Muscle of leg (tissue), 11 donors: ENCODE measurements around the gene TMEM45B. TPM values are rescaled to one million over a fixed set of nuclear protein-coding genes. Genes with fewer than 3 reads are reported as not detected.
"Not testable (repeated sequence)": the region's sequence is repeated elsewhere in the genome, so short reads cannot be mapped to it uniquely, and the experiment has no call there.

Experiments used
- DNase-seq: peaks from one replicate; pipeline ENCODE4 v3.0.0; 2013
- H3K27ac ChIP-seq: one replicate; pipeline ENCODE4 v1.5.1; 2013; ENCODE audit warnings: mild to moderate bottlenecking, low read length, control low read depth
- H3K27me3 ChIP-seq: one replicate; pipeline ENCODE4 v1.6.1; 2013; ENCODE audit warnings: low read length; ENCODE audit not compliant: control insufficient read depth, insufficient read depth
- H3K36me3 ChIP-seq: one replicate; pipeline ENCODE4 v1.6.1; 2013; ENCODE audit warnings: low read length; ENCODE audit not compliant: control insufficient read depth, insufficient read depth
- H3K4me1 ChIP-seq: one replicate; pipeline ENCODE4 v1.6.1; 2013; ENCODE audit warnings: low read length; ENCODE audit not compliant: control insufficient read depth, insufficient read depth
- H3K4me3 ChIP-seq: one replicate; pipeline ENCODE4 v1.5.1; 2013; ENCODE audit warnings: low read length, control low read depth
- H3K9me3 ChIP-seq: replicated peaks from 2 replicates; pipeline ENCODE4 v1.6.1; 2013; ENCODE audit warnings: low read depth, low read length; ENCODE audit not compliant: control insufficient read depth
- WGBS: methylation state at CpG from one replicate; pipeline ENCODE4 v1.1.5; 2013; ENCODE audit warnings: missing lambda C conversion rate; ENCODE audit not compliant: insufficient coverage; 5-methylcytosine and 5-hydroxymethylcytosine counted together
- polyA plus RNA-seq, 8 donors: library from polyadenylated mRNA; unstranded; fragments of 120-200 nt; gene quantifications; one replicate each; pipeline versions ENCODE4 v1.2.1 to v1.2.3, GENCODE V29; 2013; ENCODE audit warnings: inconsistent platforms in 1 of 8, low replicate concordance in 1 of 8; ENCODE audit not compliant: insufficient read length in 8 of 8, insufficient read depth in 1 of 8
- total RNA-seq: library from RNA; stranded (reverse); fragments of 120-200 nt; gene quantifications from one replicate; pipeline ENCODE4 v1.2.4, GENCODE V29; 2013

TMEM45B gene
- total and polyA plus RNA-seq, 9 donors = 0.04 to 9.5 (median 0.24) TPM

DNA sequence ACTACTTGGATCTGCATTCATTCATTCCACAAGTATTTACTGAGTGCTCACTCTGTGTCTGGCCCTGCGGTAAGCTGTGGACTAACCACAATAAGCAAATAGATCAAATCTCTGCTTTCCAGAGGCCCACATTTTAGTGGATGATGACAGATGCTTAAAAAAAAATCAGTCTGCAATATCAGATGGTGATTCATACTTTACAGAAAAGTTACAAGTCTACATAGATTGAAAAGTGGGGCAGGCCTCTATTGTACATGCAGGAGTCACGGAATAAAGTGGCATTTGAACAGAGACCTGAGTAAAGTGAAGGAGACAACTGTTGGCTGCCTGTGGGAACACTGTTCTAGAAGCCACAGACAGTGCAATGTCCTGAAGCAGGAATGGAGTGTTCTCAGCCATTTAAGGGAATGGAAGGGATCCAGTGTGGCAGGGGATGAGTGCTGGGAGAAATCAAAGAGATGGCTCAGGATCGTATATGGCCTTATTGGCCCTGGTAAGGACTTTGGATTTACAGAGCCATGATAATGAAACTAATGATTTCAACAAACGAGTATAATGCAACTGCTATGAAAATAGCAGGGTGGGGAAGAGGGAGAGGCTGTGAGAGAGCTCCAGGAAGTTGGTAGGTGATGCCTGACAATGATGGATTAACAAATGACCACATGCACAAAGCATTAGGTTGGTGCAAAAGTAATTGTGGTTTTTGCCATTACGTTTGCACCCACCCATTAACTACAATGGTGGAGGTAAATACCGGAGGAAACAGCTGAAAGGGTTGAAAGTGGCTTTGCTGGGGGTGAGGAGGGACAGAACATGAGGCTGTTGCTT lies 31.1 kb downstream of the TMEM45B start:
- Histone ChIP-seq H3K4me3 (no peak overlapping the region), H3K9me3 (no peaks in the 10 kb centered on the region), H3K4me1 (no peaks in the 10 kb centered on the region), H3K36me3 (no peaks in the 10 kb centered on the region), H3K27me3 (no peaks in the 10 kb centered on the region), H3K27ac (no peak overlapping the region)
- DNase-seq = no peak
- WGBS = 62% methylated on average over 2 of the region's 6 CpGs

DNA sequence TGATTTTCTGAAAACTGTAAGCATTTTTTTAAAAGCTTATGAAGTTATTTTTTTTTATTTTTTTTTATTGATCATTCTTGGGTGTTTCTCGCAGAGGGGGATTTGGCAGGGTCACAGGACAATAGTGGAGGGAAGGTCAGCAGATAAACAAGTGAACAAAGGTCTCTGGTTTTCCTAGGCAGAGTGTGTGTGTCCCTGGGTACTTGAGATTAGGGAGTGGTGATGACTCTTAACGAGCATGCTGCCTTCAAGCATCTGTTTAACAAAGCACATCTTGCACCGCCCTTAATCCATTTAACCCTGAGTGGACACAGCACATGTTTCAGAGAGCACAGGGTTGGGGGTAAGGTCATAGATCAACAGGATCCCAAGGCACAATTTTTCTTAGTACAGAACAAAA lies 31.7 kb downstream of the TMEM45B start:
- H3K27ac ChIP-seq, H3K4me3 ChIP-seq, H3K27me3 ChIP-seq, H3K9me3 ChIP-seq, H3K36me3 ChIP-seq, DNase-seq, H3K4me1 ChIP-seq: not testable (repeated sequence)
- no CpG with 5 or more reads among the region's 3 CpGs for WGBS

DNA sequence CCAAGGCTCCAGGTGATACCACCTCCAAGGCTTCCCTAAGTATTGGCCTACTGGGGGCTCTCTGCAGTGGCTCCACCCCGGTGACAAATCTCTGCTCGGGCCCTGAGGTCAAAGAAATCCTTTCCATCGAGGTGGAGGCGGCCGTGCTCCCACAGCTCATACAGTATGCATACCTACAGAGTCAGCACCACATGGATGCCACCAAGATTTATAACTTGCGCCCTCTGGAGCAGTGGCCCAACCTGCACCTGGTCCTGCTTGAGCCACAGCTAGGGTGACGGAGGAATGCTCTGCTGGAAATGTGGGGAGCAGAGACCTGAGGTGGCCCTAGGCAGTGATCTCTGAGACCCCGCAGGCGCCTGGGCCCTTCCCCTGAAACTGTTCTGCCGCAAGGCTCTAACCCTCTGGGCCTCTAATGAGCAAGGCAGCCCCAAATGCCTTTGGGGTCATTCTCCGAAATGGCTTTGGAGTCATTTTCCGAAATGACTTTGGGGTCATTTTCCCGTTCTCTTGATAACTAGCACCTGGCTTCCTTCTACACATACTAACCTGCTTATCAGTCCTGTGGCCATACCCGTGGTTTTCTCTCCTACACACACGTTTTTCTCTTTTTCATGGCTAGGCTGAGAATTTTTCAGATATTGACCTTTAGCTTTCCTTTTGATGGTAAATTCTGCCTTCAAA lies 33.9 kb downstream of the TMEM45B start:
- no peak for DNase-seq
- no peak overlapping the region for H3K27ac ChIP-seq
- no peaks in the 10 kb centered on the region for H3K36me3 ChIP-seq
- H3K27me3 ChIP-seq = no peaks in the 10 kb centered on the region
- 87% methylated on average over 7 of the region's 15 CpGs for WGBS
- H3K4me3 ChIP-seq = no peak overlapping the region
- peaks cover 4% of the 10 kb centered on the region for H3K4me1 ChIP-seq
- no peaks in the 10 kb centered on the region for H3K9me3 ChIP-seq

DNA sequence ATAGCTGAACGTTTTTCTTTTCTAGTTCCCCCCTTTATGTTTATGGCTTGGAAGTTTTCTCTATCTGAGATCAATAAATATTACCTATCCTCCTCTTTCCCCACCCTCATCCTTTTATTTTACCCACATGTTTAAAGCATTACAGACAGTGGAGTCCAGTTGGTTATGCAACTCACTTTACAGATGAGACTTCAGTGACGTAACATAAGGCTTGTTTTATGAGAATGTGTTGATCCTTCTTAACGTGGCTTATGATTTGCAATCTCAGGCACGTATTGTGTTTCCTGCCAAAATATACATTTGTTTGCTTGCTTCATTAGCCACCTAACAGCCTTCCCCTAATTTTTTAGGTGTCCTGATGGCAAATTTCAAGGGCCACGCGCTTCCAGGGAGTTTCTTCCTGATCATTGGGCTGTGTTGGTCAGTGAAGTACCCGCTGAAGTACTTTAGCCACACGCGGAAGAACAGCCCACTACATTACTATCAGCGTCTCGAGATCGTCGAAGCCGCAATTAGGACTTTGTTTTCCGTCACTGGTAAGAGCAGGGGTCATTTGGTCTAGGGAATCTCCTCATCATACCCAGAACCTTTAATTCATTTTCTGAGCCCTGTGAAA lies 36.6 kb downstream of the TMEM45B start:
- no peak for DNase-seq
- WGBS = 100% methylated on average over 1 of the region's 15 CpGs
- Histone ChIP-seq H3K36me3 (no peaks in the 10 kb centered on the region), H3K9me3 (no peaks in the 10 kb centered on the region), H3K4me1 (peaks cover 4% of the 10 kb centered on the region), H3K27me3 (no peaks in the 10 kb centered on the region), H3K27ac (no peak overlapping the region), H3K4me3 (no peak overlapping the region)

DNA sequence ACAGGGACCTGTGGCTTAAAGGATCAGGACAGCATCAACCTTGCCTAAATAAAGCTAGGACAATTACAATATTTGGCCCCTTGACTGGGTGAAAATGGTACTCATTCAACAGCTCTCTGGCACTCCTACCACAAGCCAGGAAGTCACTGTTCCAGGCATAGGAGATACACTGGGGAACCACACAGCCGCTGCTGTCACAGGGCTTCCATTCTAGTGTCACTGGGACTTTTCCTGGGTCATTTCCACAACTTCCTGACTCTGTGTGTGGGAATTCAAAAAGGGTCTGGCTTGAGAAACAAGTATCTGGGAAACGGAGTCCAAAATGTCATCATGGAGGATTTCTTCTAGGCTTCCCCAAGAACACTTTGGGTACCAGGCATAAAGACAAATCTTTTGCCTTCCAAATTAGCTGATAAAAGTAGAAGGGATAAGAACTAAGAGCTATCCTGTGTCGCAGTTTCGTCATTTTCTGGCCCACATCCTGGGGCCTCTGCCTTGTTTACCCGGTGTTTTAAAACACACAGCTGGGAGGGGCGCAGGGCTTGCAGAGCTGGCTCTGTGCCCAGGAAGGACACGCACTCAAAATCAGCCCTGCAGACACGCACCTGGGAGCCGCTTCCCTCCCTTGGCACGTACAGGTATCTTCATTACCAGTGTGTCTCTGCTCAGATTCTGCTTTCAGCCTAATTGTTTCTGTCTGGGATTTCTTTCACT lies 38.0 kb downstream of the TMEM45B start:
- Histone ChIP-seq H3K27me3 (no peaks in the 10 kb centered on the region), H3K4me1 (peaks cover 4% of the 10 kb centered on the region), H3K27ac (no peak overlapping the region), H3K4me3 (no peak overlapping the region), H3K9me3 (no peaks in the 10 kb centered on the region), H3K36me3 (peaks cover 3% of the 10 kb centered on the region)
- WGBS = 12% methylated on average over 9 of the region's 10 CpGs
- DNase-seq = peak; percentile 53

DNA sequence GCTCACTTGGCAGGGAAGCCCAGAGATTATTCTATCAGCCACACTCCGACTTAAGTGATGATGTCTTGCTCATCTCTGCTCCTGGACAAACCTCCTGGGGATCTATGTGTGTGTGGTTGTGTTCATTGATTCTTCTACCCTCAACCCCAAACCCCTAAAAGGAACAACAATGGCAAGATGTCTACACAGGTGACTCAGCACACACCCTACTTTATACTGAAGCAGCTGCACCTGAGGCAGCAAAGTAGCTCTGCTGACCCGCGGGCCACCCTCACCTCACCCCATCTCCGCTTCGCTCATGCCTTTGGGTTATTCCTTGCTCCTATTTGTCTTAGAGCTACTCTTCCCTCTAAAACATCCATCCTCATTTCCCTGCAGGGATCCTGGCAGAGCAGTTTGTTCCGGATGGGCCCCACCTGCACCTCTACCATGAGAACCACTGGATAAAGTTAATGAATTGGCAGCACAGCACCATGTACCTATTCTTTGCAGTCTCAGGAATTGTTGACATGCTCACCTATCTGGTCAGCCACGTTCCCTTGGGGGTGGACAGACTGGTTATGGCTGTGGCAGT lies 38.7 kb downstream of the TMEM45B start:
- Histone ChIP-seq H3K4me1 (peaks cover 4% of the 10 kb centered on the region), H3K27ac (no peak overlapping the region), H3K36me3 (peaks cover 5% of the 10 kb centered on the region), H3K9me3 (no peaks in the 10 kb centered on the region), H3K4me3 (no peak overlapping the region), H3K27me3 (no peaks in the 10 kb centered on the region)
- DNase-seq = no peak
- 82% methylated on average over 4 of the region's 7 CpGs for WGBS

DNA sequence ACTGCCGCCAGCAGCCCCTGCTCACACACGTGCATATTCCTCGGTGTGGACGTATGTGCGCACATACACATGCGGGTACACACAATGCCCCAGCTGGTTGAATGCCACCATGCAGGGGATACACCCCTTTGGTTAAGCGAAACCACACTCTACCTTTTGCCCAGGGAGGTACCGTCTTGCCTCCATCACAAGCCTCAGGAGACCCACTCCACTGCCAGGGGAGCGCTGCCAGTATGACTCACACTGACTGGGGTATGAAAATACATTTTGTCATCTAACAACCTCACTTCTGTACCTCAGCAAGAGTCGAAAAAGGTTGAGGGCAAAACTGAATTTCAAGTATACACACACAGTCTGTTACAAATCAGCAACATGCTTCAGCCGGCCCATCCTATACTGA lies 39.4 kb downstream of the TMEM45B start:
- H3K9me3 ChIP-seq = no peaks in the 10 kb centered on the region
- no peaks in the 10 kb centered on the region for H3K27me3 ChIP-seq
- no peak for DNase-seq
- H3K36me3 ChIP-seq = peaks cover 5% of the 10 kb centered on the region
- H3K27ac ChIP-seq = no peak overlapping the region
- H3K4me3 ChIP-seq = no peak overlapping the region
- 90% methylated on average over 9 of the region's 11 CpGs for WGBS
- H3K4me1 ChIP-seq = peaks cover 4% of the 10 kb centered on the region

DNA sequence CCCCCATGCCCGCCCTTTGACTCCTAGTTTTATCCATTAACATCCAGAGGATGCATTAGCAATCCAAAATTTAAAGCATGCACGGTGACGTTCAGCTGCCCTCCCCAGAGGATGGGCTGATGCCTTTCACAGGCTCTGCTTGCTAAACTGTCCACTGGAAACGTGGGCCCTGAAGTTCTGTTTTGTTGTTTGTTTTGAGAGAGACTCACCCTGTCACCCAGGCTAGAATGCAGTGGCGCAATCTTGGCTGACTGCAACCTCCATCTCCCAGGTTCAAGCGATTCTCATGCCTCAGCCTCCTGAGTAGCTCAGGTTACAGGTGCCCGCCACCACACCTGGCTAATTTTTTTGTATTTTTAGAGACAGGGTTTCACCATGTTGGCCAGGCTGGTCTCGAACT lies 40.4 kb downstream of the TMEM45B start:
- peaks cover 4% of the 10 kb centered on the region for H3K4me1 ChIP-seq
- H3K27ac ChIP-seq = no peak overlapping the region
- WGBS = 70% methylated on average over 4 of the region's 8 CpGs
- no peaks in the 10 kb centered on the region for H3K27me3 ChIP-seq
- no peaks in the 10 kb centered on the region for H3K9me3 ChIP-seq
- no peak overlapping the region for H3K4me3 ChIP-seq
- no peak for DNase-seq
- H3K36me3 ChIP-seq = peaks cover 11% of the 10 kb centered on the region

DNA sequence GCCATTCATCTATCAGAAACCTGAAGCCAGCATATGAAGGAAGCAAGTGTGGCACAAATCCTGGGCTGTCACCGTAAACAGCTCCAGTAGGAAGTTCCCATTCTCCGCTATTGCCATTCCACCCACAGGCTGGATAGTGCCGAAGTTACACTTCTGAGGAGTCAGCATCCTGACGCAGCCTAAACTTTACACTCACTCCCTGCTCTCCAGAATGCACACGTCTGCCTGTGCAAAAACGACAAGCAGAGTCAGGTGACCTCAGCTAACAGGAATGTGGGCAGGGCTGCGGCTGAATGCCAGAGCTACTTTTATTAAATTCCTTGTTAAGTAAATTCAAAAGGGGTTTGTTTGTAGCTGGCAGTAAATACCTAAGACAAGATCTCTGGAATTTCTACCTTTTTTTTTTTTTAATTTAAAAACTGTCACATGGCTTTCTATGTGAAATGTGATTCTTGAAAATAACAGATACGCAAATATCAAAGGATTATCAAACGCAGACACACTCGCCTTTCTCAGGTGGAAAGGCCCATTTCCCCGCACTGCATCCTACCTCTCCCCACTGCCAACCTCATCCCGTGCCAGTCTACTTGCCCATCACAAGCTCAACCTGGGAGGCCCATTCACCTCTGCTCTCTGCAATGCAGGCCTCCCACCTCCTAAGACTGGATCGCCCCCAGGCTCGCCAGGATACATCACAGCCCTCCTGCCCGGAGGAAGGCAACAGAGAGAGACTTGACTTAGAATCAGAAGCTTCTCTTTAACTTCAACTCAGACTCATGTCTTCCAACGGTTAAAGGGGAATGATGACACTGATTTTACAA lies 46.3 kb downstream of the TMEM45B start:
- Histone ChIP-seq H3K27me3 (no peaks in the 10 kb centered on the region), H3K9me3 (no peaks in the 10 kb centered on the region), H3K4me3 (no peak overlapping the region), H3K27ac (no peak overlapping the region), H3K36me3 (peaks cover 56% of the 10 kb centered on the region), H3K4me1 (peaks cover 6% of the 10 kb centered on the region)
- WGBS = 43% methylated on average over 8 of the region's 16 CpGs
- peak; percentile 64 for DNase-seq
